ENCODE results near the gene TBCK.
"Not testable (repeated sequence)": the region's sequence is repeated elsewhere in the genome, so short reads cannot be mapped to it uniquely, and the experiment has no call there.

The TBCK gene

GRCh38 chr4:106315968-106316772 lies at the start of gene TBCK, which contains the start of gene AIMP1:
Gene TBCK (minus strand): TSS chr4:106316209. CDS start chr4:106308960, 7,249 bp downstream.
Gene AIMP1 (plus strand): TSS chr4:106316550. CDS start chr4:106325010, 8,460 bp downstream.
- peak; percentile 81 for DNase-seq

DNA sequence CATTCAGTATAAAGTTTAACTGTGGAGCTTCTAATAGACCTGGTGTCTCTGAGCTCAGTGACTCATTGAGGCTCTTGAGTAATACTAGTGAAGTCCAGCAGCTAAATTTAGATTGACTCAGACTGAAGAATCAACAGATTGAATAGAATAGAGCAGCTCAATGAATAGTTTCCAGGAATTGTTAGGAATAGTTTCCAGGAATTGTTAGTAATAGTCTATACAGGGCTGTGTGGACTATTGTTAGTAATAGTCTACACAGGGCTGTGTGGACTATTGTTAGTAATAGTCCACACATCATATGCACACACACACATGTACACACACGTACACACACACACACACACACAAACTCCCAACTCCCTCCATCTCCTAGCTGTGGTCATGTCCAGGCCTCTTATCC lies 49.6 kb upstream of the TBCK start:
- DNase-seq: no peak

DNA sequence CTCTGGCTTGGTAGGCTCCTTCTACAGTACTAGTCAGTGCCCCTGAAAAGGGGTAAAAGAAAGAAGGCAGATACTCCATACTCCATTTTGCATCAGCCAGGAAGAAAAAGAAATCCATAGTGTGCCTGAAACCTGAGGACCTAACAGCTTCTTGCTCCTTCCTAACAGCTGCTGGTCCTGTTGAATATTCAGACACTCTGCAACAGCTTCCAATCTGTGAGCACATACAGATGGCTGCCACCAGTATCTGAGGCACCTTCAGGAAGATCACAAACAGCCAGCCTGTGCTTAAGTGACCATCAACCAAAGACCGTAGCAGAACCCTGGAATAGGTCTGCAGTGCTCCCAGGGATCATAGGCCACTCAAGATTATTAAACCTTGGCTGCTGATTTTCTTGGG lies 48.3 kb upstream of the TBCK start:
- DNase-seq: no peak

DNA sequence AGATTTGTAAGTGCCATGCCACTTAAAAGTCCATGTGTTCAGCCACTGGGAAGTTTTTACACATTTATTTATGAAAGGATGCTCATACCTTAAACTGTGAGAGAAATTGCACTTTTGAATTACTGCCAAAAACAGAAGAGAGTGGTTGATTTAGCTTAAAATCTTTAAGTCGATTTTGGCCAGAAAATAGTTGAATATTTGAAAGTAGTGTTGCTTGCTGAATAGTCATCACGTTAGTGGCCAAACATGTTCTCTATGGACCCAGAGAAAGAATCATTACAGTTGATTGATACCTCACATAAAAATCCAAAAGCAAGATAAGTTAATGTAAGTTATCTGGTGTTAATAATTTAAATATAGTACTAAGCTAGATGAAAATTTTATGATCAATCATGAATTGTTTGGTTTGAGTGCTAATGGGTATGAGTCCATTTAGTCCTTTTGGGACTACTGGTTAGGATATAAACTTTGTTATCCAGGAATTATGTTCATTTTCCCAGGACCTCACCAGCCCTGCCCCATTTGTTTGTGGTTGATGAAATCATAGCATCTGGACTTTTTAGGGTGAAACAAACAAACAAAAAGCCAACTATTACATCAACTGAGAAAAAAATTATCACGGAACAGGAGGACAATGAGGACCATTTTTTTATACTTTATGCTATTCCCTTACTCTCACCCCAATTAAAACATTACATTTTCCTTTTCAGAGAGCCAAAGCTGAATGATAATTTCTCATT lies 46.2 kb upstream of the TBCK start:
- DNase-seq: no peak

DNA sequence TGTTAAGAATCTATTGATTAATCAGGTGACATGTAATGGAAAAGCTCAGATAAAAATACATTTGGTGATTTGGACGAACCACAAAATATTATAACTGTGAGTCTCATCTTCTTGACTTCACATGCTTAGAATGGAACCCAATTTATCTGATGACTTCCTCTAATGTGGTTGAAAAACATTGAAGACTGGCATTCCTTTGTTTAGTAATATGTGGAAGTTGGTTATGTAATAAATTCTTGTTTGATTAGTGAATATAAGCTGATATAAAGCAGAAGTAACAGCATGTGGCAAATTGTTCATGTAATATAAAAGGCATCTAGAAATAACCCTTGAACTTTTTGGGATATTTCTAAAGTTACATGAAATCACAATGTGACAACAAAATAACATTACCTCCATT lies 42.9 kb upstream of the TBCK start:
- no peak for DNase-seq

DNA sequence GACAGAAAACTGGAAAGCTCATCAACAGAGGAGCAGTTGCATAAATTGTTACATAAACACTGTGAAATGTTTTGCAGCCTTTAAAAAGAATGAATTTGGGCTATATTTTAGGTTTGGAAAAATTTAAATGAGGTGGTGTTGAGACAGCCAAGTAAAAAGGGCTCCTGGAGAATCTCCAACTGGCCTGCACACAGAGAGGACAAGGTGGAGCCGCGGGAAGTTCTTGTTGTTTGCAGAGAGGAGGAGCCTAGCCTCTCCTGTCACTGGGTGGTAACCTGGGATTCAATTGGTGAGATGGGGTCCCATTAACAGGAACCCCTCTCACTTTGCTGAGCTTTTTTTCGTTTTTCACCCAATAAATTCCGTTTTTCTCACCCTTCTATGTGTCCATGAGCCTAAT lies 39.2 kb upstream of the TBCK start:
- DNase-seq: no peak

- no peak for DNase-seq
These were observed 37.8 kb upstream of the TBCK start for GRCh38 chr4:106353786-106354185.

GRCh38 chr4:106351016-106351415 lies 35.0 kb upstream of the TBCK start:
- DNase-seq: no peak

- DNase-seq: no peak
These were observed 31.2 kb upstream of the TBCK start for GRCh38 chr4:106347167-106347566.

- no peak for DNase-seq
These were observed 28.6 kb upstream of the TBCK start for GRCh38 chr4:106344647-106344970.

DNA sequence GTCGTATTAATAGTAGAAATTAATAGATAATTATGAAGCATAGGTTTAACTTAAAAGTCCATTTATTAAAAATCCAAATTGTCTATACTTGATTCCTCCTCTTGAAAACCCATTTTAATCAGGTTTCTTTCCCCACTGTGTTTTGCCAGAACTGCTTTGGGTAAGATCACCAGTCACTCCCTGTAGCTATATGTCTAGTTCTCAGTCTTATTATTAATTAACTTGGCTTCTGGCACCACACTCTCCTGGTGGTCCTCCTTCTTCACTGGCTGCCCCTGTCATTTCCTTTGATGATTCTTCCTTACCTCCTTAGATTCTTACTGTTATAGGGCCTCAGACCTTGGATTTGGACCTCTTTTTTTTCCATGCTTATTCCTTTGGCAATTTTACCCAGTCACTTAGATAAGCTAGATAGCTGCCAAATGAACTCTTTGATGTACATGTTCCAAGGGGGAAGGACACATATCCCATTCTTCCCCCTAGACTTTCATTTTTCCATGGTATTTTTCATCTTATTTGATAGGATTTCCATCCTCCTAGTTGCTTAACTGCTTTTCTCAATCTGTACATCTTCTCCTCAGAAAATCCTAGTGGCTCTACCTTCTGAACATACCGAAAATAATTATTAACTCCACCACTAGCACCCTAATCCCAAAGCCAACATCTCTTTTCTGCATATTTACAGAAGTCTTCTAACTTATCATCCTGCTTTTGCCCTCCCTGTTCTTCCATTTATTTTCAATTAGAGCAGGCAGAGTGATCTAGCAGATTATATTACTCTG lies 28.0 kb upstream of the TBCK start:
- no peak for DNase-seq

DNA sequence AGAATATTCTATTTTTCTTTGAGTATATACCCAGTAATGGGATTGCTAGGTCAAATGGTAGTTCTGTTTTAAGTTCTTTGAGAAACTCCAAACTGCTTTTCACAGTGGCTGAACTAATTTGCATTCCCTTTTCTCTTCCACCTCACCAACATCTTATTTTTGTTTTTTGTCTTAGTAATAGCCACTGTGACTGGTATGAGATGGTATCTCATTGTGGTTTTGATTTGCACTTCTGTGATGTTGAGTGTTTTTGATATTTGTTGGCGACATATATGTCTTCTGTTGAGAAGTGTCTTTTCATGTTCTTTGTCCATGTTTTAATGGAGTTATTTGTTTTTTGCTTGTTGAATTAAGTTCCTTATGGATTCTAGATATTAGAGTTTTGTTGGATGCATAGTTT lies 24.8 kb upstream of the TBCK start:
- no peak for DNase-seq

- no peak for DNase-seq
These were observed 23.4 kb upstream of the TBCK start for GRCh38 chr4:106339431-106339830.

- no peak for DNase-seq
These were observed 22.7 kb upstream of the TBCK start for GRCh38 chr4:106338671-106339070.

- no peak for DNase-seq
These were observed 21.9 kb upstream of the TBCK start for GRCh38 chr4:106337916-106338315.

- DNase-seq: no peak
These were observed 20.6 kb upstream of the TBCK start for GRCh38 chr4:106336618-106337017.

GRCh38 chr4:106334741-106335470 lies 18.9 kb upstream of the TBCK start:
- no peak for DNase-seq

DNA sequence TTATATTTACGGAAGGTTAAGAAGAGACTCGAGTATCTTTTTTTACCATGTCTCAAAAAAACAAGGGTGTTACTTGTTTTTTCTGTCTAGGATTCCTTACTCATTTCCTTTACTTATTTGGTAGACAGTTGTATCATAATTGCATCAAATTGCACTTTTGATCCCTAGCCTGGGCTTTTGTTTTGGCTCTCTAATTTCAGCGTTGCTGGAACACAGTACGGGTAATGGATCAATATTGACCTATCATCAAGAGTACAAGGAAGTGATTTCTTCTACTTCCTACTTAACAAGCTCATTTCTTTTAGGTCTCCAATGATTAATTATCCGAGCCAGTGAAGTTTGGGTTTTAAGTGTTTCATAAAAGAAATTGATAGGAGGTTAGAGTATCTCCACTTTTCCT lies 17.2 kb upstream of the TBCK start:
- DNase-seq: no peak

DNA sequence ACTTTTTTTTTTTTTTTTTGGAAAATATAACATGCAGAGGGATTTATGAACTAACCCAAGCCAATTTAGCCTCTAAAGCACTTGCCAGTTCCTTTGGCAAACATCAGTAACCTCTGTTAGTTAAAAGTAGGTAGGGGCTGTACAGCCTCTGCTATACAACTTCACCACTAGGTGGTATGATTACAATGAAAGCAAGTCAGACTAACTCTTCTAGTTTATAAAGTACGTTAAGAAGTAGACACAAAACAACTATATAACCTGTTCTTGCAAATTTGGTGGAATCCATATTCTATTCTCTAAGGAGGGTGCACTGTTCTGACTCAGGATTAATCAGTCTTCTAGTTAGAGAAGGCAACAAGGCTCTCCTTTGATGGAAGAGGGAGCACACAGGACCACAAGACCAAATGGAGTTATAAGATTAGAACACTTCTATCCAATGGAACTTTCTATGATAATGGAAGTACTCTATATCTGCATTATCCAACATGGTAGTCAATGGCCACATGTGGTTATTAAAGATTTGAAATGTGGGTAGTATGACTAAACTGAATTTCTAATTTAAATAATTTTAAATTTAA lies 13.1 kb upstream of the TBCK start:
- DNase-seq: no peak

- no peak for DNase-seq
These were observed 9.8 kb upstream of the TBCK start for GRCh38 chr4:106325800-106326199.

- DNase-seq: no peak
These were observed 7.1 kb upstream of the TBCK start for GRCh38 chr4:106323119-106323518.

- DNase-seq: not testable (repeated sequence)
These were observed 5.8 kb upstream of the TBCK start for GRCh38 chr4:106321814-106322213.

GRCh38 chr4:106321168-106321567 lies 5.2 kb upstream of the TBCK start:
- not testable (repeated sequence) for DNase-seq

Measured in KG1 (cell line).